DMS79 treated with DMSO at 0.1 percent for 48 hours (cell line): ENCODE results near the gene BCL2L11.

ENCODE experiments used
- DNase-seq: peaks from one replicate; lab custom pipeline; 2025; lab: John Stamatoyannopoulos, UW

The BCL2L11 gene

GRCh38 chr2:111143107-111143842 is 22.6 kb downstream of the BCL2L11 start:
- DNase-seq, result no peak

- DNase-seq, result no peak
Observed at GRCh38 chr2:111143843-111144198, 23.1 kb downstream of the BCL2L11 start.

- no peak for DNase-seq
Observed at GRCh38 chr2:111145103-111145760, 24.5 kb downstream of the BCL2L11 start.

GRCh38 chr2:111145951-111146350 is 25.2 kb downstream of the BCL2L11 start:
- no peak for DNase-seq

GRCh38 chr2:111148225-111148873 is 27.6 kb downstream of the BCL2L11 start:
- no peak for DNase-seq

GRCh38 chr2:111148925-111149324 is 28.2 kb downstream of the BCL2L11 start:
- DNase-seq, result no peak

GRCh38 chr2:111149882-111150455 is 29.3 kb downstream of the BCL2L11 start:
- no peak for DNase-seq

- no peak for DNase-seq
Observed at GRCh38 chr2:111154758-111155157, 34.0 kb downstream of the BCL2L11 start.

GRCh38 chr2:111155610-111156009 is 34.9 kb downstream of the BCL2L11 start:
- peak; percentile 21 for DNase-seq

GRCh38 chr2:111156529-111156928 is 35.8 kb downstream of the BCL2L11 start:
- no peak for DNase-seq

- DNase-seq, result peak; percentile 74
Observed at GRCh38 chr2:111157071-111157661, 36.5 kb downstream of the BCL2L11 start.

- no peak for DNase-seq
Observed at GRCh38 chr2:111157798-111158197, 37.1 kb downstream of the BCL2L11 start.

GRCh38 chr2:111159641-111160040 is 38.9 kb downstream of the BCL2L11 start:
- DNase-seq, result no peak

- DNase-seq, result no peak
Observed at GRCh38 chr2:111160758-111161157, 40.0 kb downstream of the BCL2L11 start.

- peak; percentile 84 for DNase-seq
Observed at GRCh38 chr2:111161971-111162370, 41.3 kb downstream of the BCL2L11 start.

GRCh38 chr2:111162718-111163331 is 42.1 kb downstream of the BCL2L11 start:
- DNase-seq, result no peak

- DNase-seq, result no peak
Observed at GRCh38 chr2:111164078-111164477, 43.4 kb downstream of the BCL2L11 start.

GRCh38 chr2:111165084-111165483 is 44.4 kb downstream of the BCL2L11 start:
- DNase-seq, result no peak

- no peak for DNase-seq
Observed at GRCh38 chr2:111166115-111166514, 45.4 kb downstream of the BCL2L11 start.

GRCh38 chr2:111167076-111167862 is 46.6 kb downstream of the BCL2L11 start:
- DNase-seq, result no peak

GRCh38 chr2:111167863-111168162 is 47.1 kb downstream of the BCL2L11 start:
- no peak for DNase-seq
